OCI-LY7 (cell line): ENCODE measurements around the gene TFAP2A. TPM values are rescaled to one million over a fixed set of nuclear protein-coding genes. Genes with fewer than 3 reads are reported as not detected.
A peak's percentile ranks its signal among the peaks of the same experiment; 100 is the strongest.

Experiments used
- BruUV-seq: library from RNA; stranded (reverse); fragments of 400-500 nt; replicated peaks from 2 replicates; lab custom pipeline; 2021; lab: Mats Ljungman, UMichigan
- CTCF ChIA-PET: fragments of 300-600 bp; sonication (Branson Sonifier 250); formaldehyde crosslinking; loops from one replicate; lab custom pipeline; 2022; ENCODE audit warnings: antibody characterized with exemption; ENCODE audit not compliant: unreplicated experiment; lab: Charles Lee
- POLR2A ChIA-PET: fragments of 300-600 bp; sonication (Branson Sonifier 250); formaldehyde crosslinking; loops from one replicate; lab custom pipeline; 2022; ENCODE audit warnings: antibody characterized with exemption; lab: Charles Lee
- DNase-seq: peaks from one replicate; pipeline ENCODE4 v3.0.0-alpha.2; 2015; ENCODE audit warnings: low spot score
- H2AFZ ChIP-seq: fragments of 200-600 bp; sonication (generic), shearing (Covaris generic); 2 replicates; pipeline ENCODE4 v1.6.1; 2014; ENCODE audit warnings: mild to moderate bottlenecking, antibody characterized with exemption, low read length, moderate library complexity
- H3K27ac ChIP-seq: fragments of 200-600 bp; sonication (generic); 2 replicates; pipeline ENCODE4 v1.5.1; 2014; ENCODE audit warnings: mixed run types, low read depth, mild to moderate bottlenecking, moderate library complexity, low read length, inconsistent platforms; ENCODE audit not compliant: poor library complexity, severe bottlenecking
- H3K36me3 ChIP-seq: fragments of 200-600 bp; sonication (generic); 2 replicates; pipeline ENCODE4 v1.6.1; 2014; ENCODE audit warnings: mild to moderate bottlenecking, antibody characterized with exemption, low read length, moderate library complexity, mixed read lengths; ENCODE audit not compliant: insufficient read depth
- H3K4me1 ChIP-seq: fragments of 200-600 bp; sonication (generic); 2 replicates; pipeline ENCODE4 v1.5.1; 2014; ENCODE audit warnings: mild to moderate bottlenecking, low read length; ENCODE audit not compliant: insufficient read depth, poor library complexity, severe bottlenecking
- H3K4me2 ChIP-seq: fragments of 200-600 bp; sonication (generic); 2 replicates; pipeline ENCODE4 v1.6.1; 2014; ENCODE audit warnings: mild to moderate bottlenecking, low read length
- H3K4me3 ChIP-seq: fragments of 200-600 bp; sonication (generic); 2 replicates; pipeline ENCODE4 v1.5.1; 2014; ENCODE audit warnings: mild to moderate bottlenecking, low read depth, low read length; ENCODE audit not compliant: poor library complexity, severe bottlenecking
- H3K79me2 ChIP-seq: fragments of 200-600 bp; sonication (generic); 2 replicates; pipeline ENCODE4 v1.6.1; 2016; ENCODE audit warnings: low read depth, mild to moderate bottlenecking, low read length, moderate library complexity, mixed read lengths; ENCODE audit not compliant: insufficient read depth
- H3K9me2 ChIP-seq: fragments of 200-600 bp; sonication (generic); 2 replicates; pipeline ENCODE4 v1.6.1; 2016; ENCODE audit warnings: mild to moderate bottlenecking, low read length, mixed read lengths; ENCODE audit not compliant: insufficient read depth
- H3K9me3 ChIP-seq: fragments of 200-600 bp; sonication (generic); 2 replicates; pipeline ENCODE4 v1.6.1; 2014; ENCODE audit warnings: mild to moderate bottlenecking, mixed run types, low read length, mixed read lengths
- H4K20me1 ChIP-seq: fragments of 200-600 bp; sonication (generic); 2 replicates; pipeline ENCODE4 v1.6.1; 2014; ENCODE audit warnings: mild to moderate bottlenecking, antibody characterized with exemption, low read length, moderate library complexity, mixed read lengths; ENCODE audit not compliant: insufficient read depth
- EZH2phosphoT487 ChIP-seq: fragments of 200-600 bp; sonication (generic); IDR thresholded peaks from 2 replicates; pipeline ENCODE4 v1.6.1; 2018; ENCODE audit warnings: low read depth, borderline replicate concordance, mild to moderate bottlenecking, mixed run types, antibody characterized with exemption, low read length, moderate library complexity, mixed read lengths
- intact Hi-C: fragments of 100-400 bp; cut with micrococcal nuclease; formaldehyde crosslinking; loops from one replicate; pipeline ENCODE4 v1.10.0; 2022; ENCODE audit not compliant: unreplicated experiment
- total RNA-seq, 2 experiments: library from RNA; depleted of rRNA in 1 of 2; stranded (reverse); fragments of >200 nt in 1 of 2; shearing (Covaris generic) in 1 of 2; gene quantifications; 2 replicates each; pipeline ENCODE4 v1.2.3, GENCODE V29; 2014 to 2022
- TF ChIP-seq, protein P1 (sequence below): fragments of 200-600 bp; sonication (generic); conservative IDR thresholded peaks from 2 replicates; pipeline ENCODE4 v1.5.1; 2014; ENCODE audit warnings: mild to moderate bottlenecking, antibody characterized with exemption, low read length, moderate library complexity, mixed read lengths

TFAP2A gene
- total RNA-seq, 2 experiments from 2014 or later = 2.0 to 3.3 TPM

GRCh38 chr6:10431423-10432164, 16.7 kb upstream of the TFAP2A start:
- TF ChIP-seq, protein P1, sequence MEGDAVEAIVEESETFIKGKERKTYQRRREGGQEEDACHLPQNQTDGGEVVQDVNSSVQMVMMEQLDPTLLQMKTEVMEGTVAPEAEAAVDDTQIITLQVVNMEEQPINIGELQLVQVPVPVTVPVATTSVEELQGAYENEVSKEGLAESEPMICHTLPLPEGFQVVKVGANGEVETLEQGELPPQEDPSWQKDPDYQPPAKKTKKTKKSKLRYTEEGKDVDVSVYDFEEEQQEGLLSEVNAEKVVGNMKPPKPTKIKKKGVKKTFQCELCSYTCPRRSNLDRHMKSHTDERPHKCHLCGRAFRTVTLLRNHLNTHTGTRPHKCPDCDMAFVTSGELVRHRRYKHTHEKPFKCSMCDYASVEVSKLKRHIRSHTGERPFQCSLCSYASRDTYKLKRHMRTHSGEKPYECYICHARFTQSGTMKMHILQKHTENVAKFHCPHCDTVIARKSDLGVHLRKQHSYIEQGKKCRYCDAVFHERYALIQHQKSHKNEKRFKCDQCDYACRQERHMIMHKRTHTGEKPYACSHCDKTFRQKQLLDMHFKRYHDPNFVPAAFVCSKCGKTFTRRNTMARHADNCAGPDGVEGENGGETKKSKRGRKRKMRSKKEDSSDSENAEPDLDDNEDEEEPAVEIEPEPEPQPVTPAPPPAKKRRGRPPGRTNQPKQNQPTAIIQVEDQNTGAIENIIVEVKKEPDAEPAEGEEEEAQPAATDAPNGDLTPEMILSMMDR = no peak
- TF ChIP-seq EZH2phosphoT487 = no peak
- no peak overlapping the region for H3K27ac ChIP-seq
- DNase-seq = no peak
- H3K4me1 ChIP-seq = peaks cover 15% of the 10 kb centered on the region
- H3K4me2 ChIP-seq = no peak overlapping the region
- no peak overlapping the region for H2AFZ ChIP-seq
- H3K9me2 ChIP-seq = no peaks in the 10 kb centered on the region
- no peak overlapping the region for H3K4me3 ChIP-seq
- CTCF ChIA-PET = no interaction called here
- POLR2A ChIA-PET = interaction anchor here (0.5 kb wide), 1 partner anchor 441 kb away, joined by 4 read pairs; no protein-coding TSS in a partner anchor
- BruUV-seq = no TSS peak
- no peaks in the 10 kb centered on the region for H4K20me1 ChIP-seq
- intact Hi-C loops = loop anchor here (10.0 kb wide), 1 partner anchor 1017 kb away; no protein-coding TSS in a partner anchor
- H3K36me3 ChIP-seq = no peaks in the 10 kb centered on the region
- H3K9me3 ChIP-seq = no peaks in the 10 kb centered on the region
- no peaks in the 10 kb centered on the region for H3K79me2 ChIP-seq

GRCh38 chr6:10429638-10430427, 15.0 kb upstream of the TFAP2A start:
- Histone ChIP-seq H3K4me3 (peak overlapping the region; percentile 31), H3K4me2 (peak overlapping the region; percentile 62), H4K20me1 (no peaks in the 10 kb centered on the region), H3K9me3 (no peaks in the 10 kb centered on the region), H3K9me2 (no peaks in the 10 kb centered on the region), H3K36me3 (no peaks in the 10 kb centered on the region), H3K79me2 (no peaks in the 10 kb centered on the region), H2AFZ (peak overlapping the region; percentile 95), H3K27ac (no peak overlapping the region), H3K4me1 (peaks cover 23% of the 10 kb centered on the region)
- CTCF ChIA-PET = interaction anchor here (0.8 to 1.1 kb wide), 3 partner anchors 9 to 322 kb away, joined by 3 read pairs; no protein-coding TSS in a partner anchor
- BruUV-seq = no TSS peak
- POLR2A ChIA-PET = interaction anchor here (0.5 to 1.3 kb wide), 10 partner anchors 9 to 1574 kb away, joined by 3 to 6 read pairs (median 3); no protein-coding TSS in a partner anchor
- TF ChIP-seq EZH2phosphoT487 = no peak
- TF ChIP-seq, protein P1 = peak; percentile 92
- intact Hi-C loops = loop anchor here (1.0 to 10.0 kb wide), 5 partner anchors 174 to 1178 kb away; no protein-coding TSS in a partner anchor
- peak; percentile 64 for DNase-seq
